ENCODE data around the gene KRTAP10-8.
"Not testable (repeated sequence)": the region's sequence is repeated elsewhere in the genome, so short reads cannot be mapped to it uniquely, and the experiment has no call there.

Gene KRTAP10-8

GRCh38 chr21:44600118-44600978, 11.5 kb upstream of the KRTAP10-8 start, which contains the start of gene KRTAP10-7:
TSS of gene KRTAP10-7 (plus strand) at chr21:44600597. CDS start at chr21:44600622, 25 bp downstream.
- not testable (repeated sequence) for DNase-seq

GRCh38 chr21:44601091-44601490, 10.8 kb upstream of the KRTAP10-8 start:
- not testable (repeated sequence) for DNase-seq

DNA sequence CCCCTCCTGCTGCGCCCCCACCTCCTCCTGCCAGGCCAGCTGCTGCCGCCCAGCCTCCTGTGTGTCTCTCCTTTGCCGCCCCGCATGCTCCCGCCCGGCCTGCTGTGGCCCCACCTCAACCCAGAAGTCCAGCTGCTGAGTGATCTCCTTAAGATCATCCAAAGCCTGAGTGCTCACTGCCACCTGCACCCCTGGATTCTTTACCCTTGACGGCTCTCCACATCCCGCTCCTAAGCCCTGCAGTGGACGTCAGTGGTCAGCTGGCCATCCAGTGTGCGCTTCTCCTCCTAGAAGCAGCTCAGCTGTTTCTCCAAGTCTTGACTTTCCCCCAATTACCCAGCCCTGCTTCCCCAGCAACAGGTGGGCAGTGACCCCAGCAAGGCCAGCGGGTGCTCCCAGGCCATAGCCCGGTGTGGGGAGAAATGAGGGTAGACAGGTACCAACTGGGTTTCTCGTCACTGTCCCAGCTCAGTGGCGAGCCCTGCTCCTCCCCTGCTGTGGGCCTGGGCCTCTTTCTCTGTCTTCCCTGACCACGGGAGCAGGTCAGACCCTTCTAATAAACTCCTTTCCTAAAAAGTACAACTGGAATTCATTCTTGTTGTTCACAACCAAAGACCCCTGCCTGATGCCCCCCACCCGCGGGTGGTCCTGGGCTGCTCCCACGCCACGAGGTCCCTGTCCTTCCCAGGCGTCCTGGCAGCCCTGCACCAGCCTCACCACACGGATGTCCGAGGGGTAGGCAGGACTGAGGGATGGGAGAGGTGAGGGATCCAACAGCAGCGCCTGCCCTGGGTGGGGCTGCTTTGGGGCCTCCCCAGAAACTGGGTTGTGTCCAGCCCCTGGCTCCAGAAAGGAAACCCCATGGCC, 10.1 kb upstream of the KRTAP10-8 start:
- DNase-seq = no peak

GRCh38 chr21:44602463-44602850, 9.4 kb upstream of the KRTAP10-8 start:
- DNase-seq = no peak

DNA sequence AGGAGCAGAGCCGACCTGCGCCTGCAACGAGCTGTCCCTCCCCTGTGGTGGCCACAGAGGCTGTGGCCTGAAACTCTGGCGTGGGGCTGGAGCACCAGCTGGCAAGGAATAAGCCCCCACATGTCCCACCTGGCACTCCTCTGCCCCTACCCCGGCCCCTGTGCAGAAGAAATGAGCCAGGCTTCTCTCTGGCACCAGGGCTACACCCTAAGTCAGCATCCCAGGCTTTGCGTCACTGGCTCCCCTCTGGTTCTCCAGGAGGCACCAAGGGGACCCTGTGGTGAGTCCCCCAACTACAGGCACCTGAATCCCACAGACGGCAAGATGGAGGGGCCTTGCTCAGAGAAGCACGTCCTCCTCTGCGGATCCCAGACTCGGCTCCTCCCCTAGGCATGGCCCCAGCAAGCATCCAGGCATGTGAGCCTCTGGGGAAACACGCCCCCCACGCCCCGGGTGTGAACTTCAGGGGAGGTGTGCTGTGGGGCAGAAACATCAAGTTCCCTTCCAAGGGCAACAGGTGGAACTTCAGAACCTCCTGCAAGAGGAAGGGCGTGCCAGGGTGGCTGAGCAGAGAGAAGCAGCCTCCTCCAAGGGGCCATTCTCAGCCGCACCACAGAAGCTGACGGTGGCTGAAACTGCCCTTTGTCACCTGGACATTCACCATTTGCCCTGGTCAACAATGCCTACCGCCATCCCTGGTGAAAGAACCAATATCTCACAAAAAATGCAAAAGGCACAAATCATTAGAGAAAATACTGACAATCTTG, 8.6 kb upstream of the KRTAP10-8 start:
- no peak for DNase-seq

DNA sequence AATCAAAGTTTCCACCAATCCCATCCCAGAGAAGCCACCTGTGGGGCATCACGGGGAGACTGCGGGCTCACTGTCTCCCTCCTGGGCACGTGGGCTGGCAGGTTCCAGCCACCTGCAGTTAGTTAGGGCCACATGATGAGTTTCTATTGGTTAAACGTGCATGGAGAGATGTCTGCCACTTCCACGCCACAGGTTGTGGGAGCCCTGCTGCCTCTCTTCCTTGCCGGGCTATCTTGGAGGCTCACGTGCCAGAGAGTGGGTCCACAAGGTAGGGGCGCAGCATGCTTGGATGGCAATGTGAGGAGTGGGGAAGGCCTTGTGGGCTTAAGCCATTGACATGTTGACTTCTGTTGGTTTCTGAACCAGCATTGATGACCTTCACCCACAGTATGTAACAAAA, 8.0 kb upstream of the KRTAP10-8 start:
- DNase-seq = no peak

DNA sequence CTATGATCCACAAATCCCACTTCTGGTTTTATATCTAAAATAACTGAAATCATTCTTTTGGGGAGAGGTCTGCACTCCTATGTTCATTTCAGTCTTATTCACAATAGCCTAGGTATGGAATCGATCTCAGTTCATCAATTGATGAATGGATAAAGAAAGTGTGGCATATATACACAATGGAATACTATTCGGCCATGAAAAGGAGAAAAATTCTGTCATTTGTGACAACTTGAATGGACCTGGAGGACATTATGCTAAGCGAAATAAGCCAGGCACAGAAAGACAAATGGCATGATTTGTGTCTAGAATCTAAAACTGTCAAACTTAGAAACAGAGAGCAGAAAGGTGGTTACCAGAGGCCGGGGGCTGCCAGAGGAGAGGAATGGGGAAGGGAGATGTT, 5.4 kb upstream of the KRTAP10-8 start:
- no peak for DNase-seq

DNA sequence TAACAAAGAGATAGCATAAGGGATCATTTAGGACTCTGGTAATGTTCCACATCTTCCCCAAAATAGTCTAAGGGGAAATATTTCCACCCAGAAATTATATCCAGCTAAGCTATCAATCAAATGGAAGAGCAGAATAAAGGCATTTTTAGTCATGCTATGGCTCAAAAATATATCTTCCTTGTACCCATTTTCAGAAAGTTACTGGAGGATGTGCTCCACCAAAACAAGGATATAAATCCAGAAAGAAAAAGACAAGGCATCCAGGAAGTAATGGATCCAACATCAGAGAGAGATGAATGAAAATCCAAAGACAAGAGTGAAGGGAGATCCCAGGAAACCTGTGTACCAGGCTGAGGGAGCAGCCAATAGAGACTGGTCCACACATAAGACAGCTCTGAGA, 2.7 kb upstream of the KRTAP10-8 start:
- no peak for DNase-seq

- DNase-seq = not testable (repeated sequence)
Observed at GRCh38 chr21:44610157-44610843, 1.6 kb upstream of the KRTAP10-8 start.

DNA sequence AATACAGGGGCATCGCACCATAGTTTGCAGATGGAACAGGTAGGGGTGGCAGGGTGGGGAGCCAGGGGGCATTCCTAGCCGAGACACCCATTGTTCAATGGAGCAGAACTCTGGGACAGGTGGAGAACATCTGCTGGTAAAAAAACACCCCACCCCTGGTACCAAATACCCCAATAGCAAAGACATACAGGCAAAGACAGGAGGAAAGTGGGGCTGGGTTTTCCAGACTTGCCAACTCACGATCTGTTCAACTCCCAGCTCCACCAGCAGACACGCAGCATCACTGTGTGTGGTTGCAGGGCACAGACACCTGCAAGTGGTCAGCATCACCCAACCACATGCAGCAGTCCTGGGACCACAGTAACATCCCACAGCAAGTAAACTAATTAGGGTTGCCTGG, 328 bp upstream of the KRTAP10-8 start:
- no peak for DNase-seq

DNA sequence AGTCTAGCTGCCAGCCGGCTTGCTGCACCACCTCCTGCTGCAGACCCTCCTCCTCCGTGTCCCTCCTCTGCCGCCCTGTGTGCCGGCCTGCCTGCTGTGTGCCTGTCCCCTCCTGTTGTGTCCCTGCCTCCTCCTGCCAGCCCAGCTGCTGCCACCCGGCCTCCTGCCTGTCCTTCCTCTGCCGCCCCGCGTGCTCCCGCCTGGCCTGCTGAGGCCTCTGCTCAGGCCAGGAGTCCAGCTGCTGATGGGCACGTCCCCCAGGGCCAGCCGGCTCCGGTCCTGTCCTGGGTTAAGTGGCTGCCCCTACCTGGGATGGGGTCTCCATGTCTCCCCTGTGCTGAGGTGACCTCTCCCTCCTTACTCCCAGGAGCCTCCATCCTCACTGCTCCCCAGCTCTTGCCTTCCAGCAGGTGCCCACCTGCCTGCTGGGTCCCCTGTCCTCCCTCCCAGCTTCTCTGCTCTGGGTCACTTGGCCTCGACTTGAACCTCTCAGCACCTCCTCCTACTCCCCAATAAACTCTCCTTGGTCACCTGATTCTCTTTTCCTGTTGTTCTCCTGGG, 870 bp downstream of the KRTAP10-8 start:
- DNase-seq = no peak

GRCh38 chr21:44613386-44614155, 1.7 kb downstream of the KRTAP10-8 start:
- no peak for DNase-seq

DNA sequence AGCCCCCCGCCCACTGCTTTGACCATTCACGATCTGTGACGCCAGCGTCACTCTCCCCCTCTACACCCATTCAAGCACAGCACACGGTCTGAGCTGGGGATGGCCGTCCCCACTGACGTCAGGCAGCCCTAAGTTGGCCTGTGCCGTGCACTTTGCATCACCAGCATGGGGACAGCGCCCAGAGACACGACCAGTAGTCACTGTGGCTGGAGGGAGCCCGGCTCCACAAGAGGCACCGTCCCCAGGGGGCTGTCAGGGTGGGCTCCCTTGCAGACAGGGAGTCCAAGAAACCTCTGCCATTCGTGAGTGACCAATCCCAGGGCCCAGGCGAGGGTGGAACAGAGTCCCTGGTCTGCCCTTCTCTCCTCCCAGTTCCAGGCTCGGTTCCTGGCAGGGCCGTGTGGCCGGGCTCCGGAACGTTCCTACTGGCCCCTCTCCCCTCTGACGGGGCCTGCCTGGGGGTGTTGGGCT, 2.3 kb downstream of the KRTAP10-8 start:
- DNase-seq = no peak

- DNase-seq = no peak
Observed at GRCh38 chr21:44614961-44615391, 3.1 kb downstream of the KRTAP10-8 start.

DNA sequence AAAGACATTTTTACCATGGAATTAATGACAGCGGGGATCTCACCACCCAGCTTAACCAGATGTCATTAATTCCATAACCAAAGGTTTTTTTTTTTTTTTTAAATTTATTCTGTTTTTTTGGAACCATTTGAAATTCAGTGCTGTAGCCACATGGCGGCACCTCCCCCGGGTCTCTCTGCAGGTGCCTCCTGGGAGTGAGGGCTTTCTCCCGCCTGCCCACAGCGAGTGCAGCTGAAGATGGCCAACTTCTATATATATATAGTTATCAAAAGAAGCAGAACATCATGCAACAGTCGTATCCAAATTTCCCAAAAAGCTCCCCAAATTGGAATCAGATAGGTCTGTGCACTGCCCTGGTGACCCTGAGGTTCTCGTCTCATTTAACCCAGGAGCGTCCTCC, 3.6 kb downstream of the KRTAP10-8 start:
- no peak for DNase-seq

DNA sequence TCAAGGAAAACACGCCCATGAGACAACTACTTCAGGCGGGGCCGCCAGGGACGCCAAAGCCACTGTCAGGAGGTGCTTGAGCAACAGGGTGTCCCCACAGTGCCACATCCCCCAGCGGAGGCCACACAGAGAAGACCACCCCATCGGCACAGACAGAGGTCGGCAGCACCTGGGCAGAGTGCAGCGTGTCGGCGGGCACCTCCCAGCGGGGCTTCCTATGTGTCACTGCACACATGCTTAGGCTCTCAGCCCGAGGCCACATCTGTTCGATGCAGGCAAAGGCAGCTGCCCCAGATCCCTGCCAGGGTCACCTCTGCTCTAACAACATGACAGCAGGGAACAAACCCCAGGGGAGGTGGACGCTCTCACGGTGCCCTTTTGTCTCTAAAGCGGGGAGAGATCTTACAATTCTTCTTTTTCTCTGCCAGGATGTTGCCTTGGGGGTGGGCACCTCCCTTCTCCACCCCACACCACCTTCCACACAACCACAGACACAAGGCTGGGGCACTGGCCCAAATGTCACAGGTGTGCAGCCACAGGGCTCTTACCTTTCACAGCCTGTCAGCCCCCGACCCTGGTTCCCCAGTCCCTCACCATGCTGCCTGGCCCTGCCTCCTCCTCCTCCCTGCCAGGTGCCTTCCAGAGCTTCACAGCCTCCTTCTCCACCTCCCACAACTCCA, 4.2 kb downstream of the KRTAP10-8 start:
- peak; percentile 51 for DNase-seq

- DNase-seq = no peak
Observed at GRCh38 chr21:44616591-44616926, 4.7 kb downstream of the KRTAP10-8 start.

GRCh38 chr21:44617071-44617501, 5.2 kb downstream of the KRTAP10-8 start:
- no peak for DNase-seq

DNA sequence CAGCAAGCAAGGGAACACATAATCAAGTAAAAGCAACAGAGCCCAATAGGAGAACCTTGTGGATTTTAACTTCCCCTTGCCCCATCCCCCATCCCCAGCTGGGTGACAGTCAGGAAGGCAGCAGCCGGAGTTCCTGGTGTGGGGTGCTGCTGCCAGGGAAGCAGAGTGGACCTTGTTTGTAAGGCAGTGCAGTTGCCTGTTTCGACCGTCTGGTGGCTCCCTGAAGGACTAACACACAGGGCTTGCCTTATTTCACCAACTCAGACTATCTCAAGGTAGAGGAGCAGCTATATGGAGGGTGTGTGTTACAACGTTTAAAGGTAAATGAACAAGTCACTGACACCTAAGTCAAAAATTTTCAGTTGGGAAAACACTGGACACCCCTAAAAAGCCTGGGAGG, 6.6 kb downstream of the KRTAP10-8 start:
- no peak for DNase-seq

DNA sequence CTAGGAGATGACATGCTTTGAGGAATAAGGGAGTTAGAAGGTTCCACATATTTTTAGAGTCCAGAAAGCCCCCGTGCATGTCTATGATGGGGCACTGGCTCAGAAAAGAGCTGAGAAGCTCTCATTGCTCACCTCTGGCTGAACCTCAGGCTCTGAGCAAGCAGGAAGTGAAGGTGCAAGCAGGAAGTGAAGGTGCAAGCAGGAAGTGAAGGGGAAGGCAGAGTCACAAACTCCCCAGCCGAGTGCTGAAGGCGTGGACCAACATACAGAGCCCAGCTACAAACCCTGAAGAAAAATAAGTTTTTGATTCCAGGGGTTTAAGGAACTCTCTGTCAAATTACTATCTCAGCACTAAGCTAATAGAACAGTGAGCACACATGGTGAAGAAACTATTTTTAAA, 7.0 kb downstream of the KRTAP10-8 start:
- DNase-seq = no peak

DNA sequence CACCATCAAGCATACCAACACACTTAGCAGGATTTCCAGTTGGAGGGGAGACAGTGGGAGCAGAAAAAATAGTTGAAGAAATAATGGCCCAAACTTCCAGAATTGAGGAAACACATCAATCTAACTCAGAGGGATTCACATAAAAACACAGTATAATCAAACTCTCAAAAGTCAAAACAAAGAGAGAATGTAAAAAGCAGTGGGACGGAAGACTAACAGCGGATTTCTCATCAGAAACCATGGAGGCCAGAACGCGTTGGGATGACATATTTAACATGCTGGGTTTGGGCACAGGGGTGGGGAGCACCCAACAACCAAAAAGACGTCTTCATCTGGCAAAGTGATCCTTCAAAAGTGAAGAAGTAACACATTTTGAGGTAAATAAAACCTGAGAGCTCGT, 8.0 kb downstream of the KRTAP10-8 start:
- DNase-seq = no peak
